ENCODE results near the gene CRY2. TPM values are rescaled to one million over a fixed set of nuclear protein-coding genes. Genes with fewer than 3 reads are reported as not detected.

Gene CRY2
- total RNA-seq, 2 donors from 2014 or later: 19.8 to 20.1 TPM

GRCh38 chr11:45830596-45830995, 16.7 kb upstream of the CRY2 start:
- WGBS, 2 experiments (ENCODE audit: insufficient coverage in 1 of 2, insufficient read length in 1 of 2): 92 to 100% methylated on average over 2 of the region's 2 CpGs
- H3K9me3 ChIP-seq (ENCODE audit: control insufficient read depth, low read length): no peaks in the 10 kb centered on the region
- H3K27me3 ChIP-seq (ENCODE audit: control insufficient read depth, insufficient read depth, low read length, poor library complexity, severe bottlenecking): peaks cover 14% of the 10 kb centered on the region
- H3K36me3 Mint-ChIP-seq (ENCODE audit: low read depth): no peaks in the 10 kb centered on the region
- peaks cover 4% of the 10 kb centered on the region for H3K9me3 Mint-ChIP-seq
- no peak overlapping the region for H3K4me3 Mint-ChIP-seq
- TF ChIP-seq CTCF (conservative IDR thresholded peaks at IDR 0.05): no peak
- H3K27ac ChIP-seq (ENCODE audit: low read depth, low read length): no peak overlapping the region
- no peaks in the 10 kb centered on the region for H3K36me3 ChIP-seq (ENCODE audit: control insufficient read depth, insufficient read depth, low read length)
- H3K4me1 Mint-ChIP-seq: no peaks in the 10 kb centered on the region
- H3K27me3 Mint-ChIP-seq (ENCODE audit: insufficient read depth): peaks cover 21% of the 10 kb centered on the region
- DNase-seq: no peak
- no peak overlapping the region for H3K27ac Mint-ChIP-seq
- no peak overlapping the region for H3K9ac ChIP-seq (ENCODE audit: extremely low read depth, low read length, poor library complexity, severe bottlenecking)
- H3K4me3 ChIP-seq (ENCODE audit: low read length): no peak overlapping the region
- no peaks in the 10 kb centered on the region for H3K4me1 ChIP-seq (ENCODE audit: control insufficient read depth, insufficient read depth, low read length)

GRCh38 chr11:45832811-45833441, 14.3 kb upstream of the CRY2 start:
- Histone ChIP-seq H3K4me1 (ENCODE audit: control insufficient read depth, insufficient read depth, low read length) (no peaks in the 10 kb centered on the region), H3K9ac (ENCODE audit: extremely low read depth, low read length, poor library complexity, severe bottlenecking) (no peak overlapping the region), H3K36me3 (ENCODE audit: control insufficient read depth, insufficient read depth, low read length) (no peaks in the 10 kb centered on the region), H3K9me3 (ENCODE audit: control insufficient read depth, low read length) (no peaks in the 10 kb centered on the region), H3K27ac (ENCODE audit: low read depth, low read length) (no peak overlapping the region), H3K4me3 (ENCODE audit: low read length) (no peak overlapping the region), H3K27me3 (ENCODE audit: control insufficient read depth, insufficient read depth, low read length, poor library complexity, severe bottlenecking) (peaks cover 18% of the 10 kb centered on the region)
- Mint-ChIP-seq H3K36me3 (ENCODE audit: low read depth) (no peaks in the 10 kb centered on the region), H3K9me3 (peaks cover 1% of the 10 kb centered on the region), H3K4me1 (no peaks in the 10 kb centered on the region), H3K27ac (no peak overlapping the region), H3K4me3 (no peak overlapping the region), H3K27me3 (ENCODE audit: insufficient read depth) (peaks cover 30% of the 10 kb centered on the region)
- 85 to 87% methylated on average over 6 to 9 of the region's 9 CpGs for WGBS, 2 experiments (ENCODE audit: insufficient coverage in 1 of 2, insufficient read length in 1 of 2)
- TF ChIP-seq CTCF (conservative IDR thresholded peaks at IDR 0.05): no peak
- DNase-seq: no peak

- no peak for TF ChIP-seq CTCF (conservative IDR thresholded peaks at IDR 0.05)
- peaks cover 2% of the 10 kb centered on the region for H3K9me3 Mint-ChIP-seq
Observed at GRCh38 chr11:45833761-45834160, 13.5 kb upstream of the CRY2 start.

More at GRCh38 chr11:45833761-45834160, 13.5 kb upstream of the CRY2 start:
- H3K27me3 Mint-ChIP-seq (ENCODE audit: insufficient read depth): peaks cover 31% of the 10 kb centered on the region
- H3K4me1 ChIP-seq (ENCODE audit: control insufficient read depth, insufficient read depth, low read length): no peaks in the 10 kb centered on the region
- 88 to 91% methylated on average over 3 of the region's 3 CpGs for whole genome bisulfite sequencing, 2 experiments (ENCODE audit: insufficient coverage in 1 of 2, insufficient read length in 1 of 2)
- H3K27ac ChIP-seq (ENCODE audit: low read depth, low read length): no peak overlapping the region
- DNase-seq: no peak
- no peaks in the 10 kb centered on the region for H3K36me3 ChIP-seq (ENCODE audit: control insufficient read depth, insufficient read depth, low read length)
- no peak overlapping the region for H3K4me3 Mint-ChIP-seq
- peaks cover 13% of the 10 kb centered on the region for H3K27me3 ChIP-seq (ENCODE audit: control insufficient read depth, insufficient read depth, low read length, poor library complexity, severe bottlenecking)
- H3K4me1 Mint-ChIP-seq: no peaks in the 10 kb centered on the region
- H3K9ac ChIP-seq (ENCODE audit: extremely low read depth, low read length, poor library complexity, severe bottlenecking): no peak overlapping the region
- H3K9me3 ChIP-seq (ENCODE audit: control insufficient read depth, low read length): no peaks in the 10 kb centered on the region
- no peaks in the 10 kb centered on the region for H3K36me3 Mint-ChIP-seq (ENCODE audit: low read depth)
- H3K4me3 ChIP-seq (ENCODE audit: low read length): no peak overlapping the region
- no peak overlapping the region for H3K27ac Mint-ChIP-seq
